B cell (primary cell): ENCODE data around the gene CMTM5.

ENCODE experiments used
- EZH2 ChIP-seq: IDR thresholded peaks from 2 replicates; pipeline ENCODE4 v1.6.1; 2012; ENCODE audit warnings: borderline replicate concordance, low read depth, mild to moderate bottlenecking, moderate library complexity, low read length; ENCODE audit not compliant: insufficient read depth, poor library complexity, severe bottlenecking
- TF ChIP-seq, protein P1 (sequence below): fragments of 200-600 bp; IDR thresholded peaks from one replicate; pipeline ENCODE4 v1.8.0; 2022; ENCODE audit warnings: antibody characterized with exemption, mild to moderate bottlenecking

DNA sequence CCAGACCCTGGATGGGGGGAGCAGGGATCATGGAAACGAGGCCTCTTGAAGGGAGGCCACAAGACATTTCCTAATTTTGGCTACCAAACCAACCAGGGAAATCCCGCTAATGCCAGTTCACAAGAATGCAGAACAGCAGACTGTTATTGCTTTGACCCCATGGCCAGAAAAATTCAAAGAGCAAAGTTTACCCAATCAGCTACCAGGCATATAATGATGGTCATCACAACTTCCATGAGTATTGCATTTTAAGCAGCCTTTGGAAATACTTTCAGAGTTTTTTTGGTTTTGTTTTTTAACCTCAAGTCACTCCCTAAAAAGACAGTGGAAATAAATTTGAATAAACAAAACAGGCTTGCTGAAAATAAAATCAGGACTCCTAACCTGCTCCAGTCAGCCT is 4.3 kb upstream of the CMTM5 start, which contains the start of gene IL25:
- TF ChIP-seq, protein P1, sequence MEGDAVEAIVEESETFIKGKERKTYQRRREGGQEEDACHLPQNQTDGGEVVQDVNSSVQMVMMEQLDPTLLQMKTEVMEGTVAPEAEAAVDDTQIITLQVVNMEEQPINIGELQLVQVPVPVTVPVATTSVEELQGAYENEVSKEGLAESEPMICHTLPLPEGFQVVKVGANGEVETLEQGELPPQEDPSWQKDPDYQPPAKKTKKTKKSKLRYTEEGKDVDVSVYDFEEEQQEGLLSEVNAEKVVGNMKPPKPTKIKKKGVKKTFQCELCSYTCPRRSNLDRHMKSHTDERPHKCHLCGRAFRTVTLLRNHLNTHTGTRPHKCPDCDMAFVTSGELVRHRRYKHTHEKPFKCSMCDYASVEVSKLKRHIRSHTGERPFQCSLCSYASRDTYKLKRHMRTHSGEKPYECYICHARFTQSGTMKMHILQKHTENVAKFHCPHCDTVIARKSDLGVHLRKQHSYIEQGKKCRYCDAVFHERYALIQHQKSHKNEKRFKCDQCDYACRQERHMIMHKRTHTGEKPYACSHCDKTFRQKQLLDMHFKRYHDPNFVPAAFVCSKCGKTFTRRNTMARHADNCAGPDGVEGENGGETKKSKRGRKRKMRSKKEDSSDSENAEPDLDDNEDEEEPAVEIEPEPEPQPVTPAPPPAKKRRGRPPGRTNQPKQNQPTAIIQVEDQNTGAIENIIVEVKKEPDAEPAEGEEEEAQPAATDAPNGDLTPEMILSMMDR = no peak
- no peak for TF ChIP-seq EZH2
